Choroid plexus epithelial cell (primary cell): ENCODE measurements around the gene LRFN2.

Experiments used
- DNase-seq: peaks from one replicate; pipeline ENCODE4 v3.0.0-alpha.2; 2010; ENCODE audit warnings: low read depth
- H3K4me3 ChIP-seq: 2 replicates; pipeline ENCODE4 v1.5.1; 2011; ENCODE audit warnings: low read depth, mild to moderate bottlenecking, control low read depth, low read length, moderate library complexity
- TF ChIP-seq, protein P1 (sequence below): conservative IDR thresholded peaks from 2 replicates; pipeline ENCODE4 v1.5.1; 2011; ENCODE audit warnings: low read depth, mild to moderate bottlenecking, control low read depth, inconsistent platforms, low read length, moderate library complexity

LRFN2 gene

DNA sequence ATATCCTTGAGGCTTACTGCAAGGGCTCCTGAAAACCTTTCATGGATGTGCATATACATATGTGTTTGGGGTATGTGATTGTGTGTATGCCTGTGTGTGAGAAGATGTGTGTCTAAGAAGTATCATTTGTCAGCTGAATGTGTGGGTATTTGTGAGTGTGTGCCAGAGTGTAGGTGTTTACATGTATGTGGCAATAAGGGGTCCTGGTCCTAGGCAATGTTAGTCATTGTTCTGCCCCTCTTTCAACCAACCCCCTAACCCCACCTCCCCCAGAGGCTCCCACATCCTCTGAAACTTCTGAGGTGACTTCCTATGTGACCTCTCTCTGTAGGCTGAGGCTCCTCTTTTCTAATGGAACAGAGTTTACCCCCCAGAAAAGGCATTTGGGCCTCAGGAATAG, 186.4 kb downstream of the LRFN2 start:
- DNase-seq: no peak
- no peak overlapping the region for H3K4me3 ChIP-seq
- TF ChIP-seq, protein P1, sequence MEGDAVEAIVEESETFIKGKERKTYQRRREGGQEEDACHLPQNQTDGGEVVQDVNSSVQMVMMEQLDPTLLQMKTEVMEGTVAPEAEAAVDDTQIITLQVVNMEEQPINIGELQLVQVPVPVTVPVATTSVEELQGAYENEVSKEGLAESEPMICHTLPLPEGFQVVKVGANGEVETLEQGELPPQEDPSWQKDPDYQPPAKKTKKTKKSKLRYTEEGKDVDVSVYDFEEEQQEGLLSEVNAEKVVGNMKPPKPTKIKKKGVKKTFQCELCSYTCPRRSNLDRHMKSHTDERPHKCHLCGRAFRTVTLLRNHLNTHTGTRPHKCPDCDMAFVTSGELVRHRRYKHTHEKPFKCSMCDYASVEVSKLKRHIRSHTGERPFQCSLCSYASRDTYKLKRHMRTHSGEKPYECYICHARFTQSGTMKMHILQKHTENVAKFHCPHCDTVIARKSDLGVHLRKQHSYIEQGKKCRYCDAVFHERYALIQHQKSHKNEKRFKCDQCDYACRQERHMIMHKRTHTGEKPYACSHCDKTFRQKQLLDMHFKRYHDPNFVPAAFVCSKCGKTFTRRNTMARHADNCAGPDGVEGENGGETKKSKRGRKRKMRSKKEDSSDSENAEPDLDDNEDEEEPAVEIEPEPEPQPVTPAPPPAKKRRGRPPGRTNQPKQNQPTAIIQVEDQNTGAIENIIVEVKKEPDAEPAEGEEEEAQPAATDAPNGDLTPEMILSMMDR: no peak

DNA sequence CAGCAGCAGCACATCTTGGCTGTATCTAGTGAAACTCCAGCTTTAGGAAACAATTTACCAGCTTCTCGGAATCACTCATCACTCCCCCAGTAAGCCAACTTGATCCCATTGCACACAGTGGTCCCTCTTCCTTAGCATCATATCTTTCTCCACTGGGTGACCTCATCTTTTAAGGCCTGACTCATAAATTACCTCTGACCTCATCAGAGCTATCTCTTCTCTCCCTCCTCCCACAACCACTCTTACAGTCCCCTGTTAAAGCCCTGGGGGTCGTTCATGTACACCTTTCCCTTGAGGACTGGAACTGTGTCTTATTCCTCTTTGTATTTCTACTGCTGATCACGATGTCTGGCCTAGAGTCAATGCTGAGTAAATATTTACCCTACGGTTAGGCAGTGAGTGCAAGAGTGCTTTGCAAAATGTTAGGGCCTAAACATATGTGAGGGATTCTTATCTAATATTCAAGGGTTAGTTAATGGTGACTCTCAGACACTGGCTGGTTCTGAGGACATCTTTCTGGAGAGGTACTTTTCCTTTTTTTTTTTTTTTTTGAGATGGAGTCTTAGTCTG, 187.2 kb downstream of the LRFN2 start:
- TF ChIP-seq, protein P1: no peak
- no peak overlapping the region for H3K4me3 ChIP-seq
- no peak for DNase-seq

DNA sequence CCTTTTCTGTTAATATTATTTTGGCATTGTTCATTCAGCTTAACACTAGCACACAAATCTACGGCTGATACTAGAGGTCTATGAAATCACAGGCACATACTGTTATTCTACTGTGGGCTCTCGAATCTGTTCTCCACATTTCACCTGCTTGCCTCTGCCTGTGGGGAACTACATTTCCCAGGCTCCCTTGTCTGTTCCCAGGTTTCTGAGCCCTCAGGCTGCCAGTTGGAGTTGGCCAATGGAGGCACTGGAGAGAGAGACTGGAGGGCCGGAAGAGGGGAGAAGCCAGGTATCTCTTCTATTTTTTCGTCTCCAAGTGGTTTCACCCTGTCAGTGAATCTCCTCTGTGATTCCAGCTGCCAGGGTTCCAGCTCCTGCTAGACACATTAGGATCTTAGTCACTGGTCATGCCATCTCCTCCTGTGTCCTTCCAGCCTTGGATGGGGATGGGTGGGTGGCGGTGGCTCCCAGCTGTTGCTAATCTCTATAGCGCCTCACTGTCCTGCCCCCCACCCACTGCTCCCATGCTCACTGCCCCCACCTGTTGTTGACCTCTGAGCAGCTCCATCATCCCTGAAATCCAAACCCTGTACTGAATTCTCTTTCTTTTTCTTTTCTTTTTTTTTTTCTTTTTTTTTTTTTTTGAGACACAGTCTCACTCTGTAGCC, 188.2 kb downstream of the LRFN2 start:
- TF ChIP-seq, protein P1: no peak
- DNase-seq: no peak
- H3K4me3 ChIP-seq: no peak overlapping the region

DNA sequence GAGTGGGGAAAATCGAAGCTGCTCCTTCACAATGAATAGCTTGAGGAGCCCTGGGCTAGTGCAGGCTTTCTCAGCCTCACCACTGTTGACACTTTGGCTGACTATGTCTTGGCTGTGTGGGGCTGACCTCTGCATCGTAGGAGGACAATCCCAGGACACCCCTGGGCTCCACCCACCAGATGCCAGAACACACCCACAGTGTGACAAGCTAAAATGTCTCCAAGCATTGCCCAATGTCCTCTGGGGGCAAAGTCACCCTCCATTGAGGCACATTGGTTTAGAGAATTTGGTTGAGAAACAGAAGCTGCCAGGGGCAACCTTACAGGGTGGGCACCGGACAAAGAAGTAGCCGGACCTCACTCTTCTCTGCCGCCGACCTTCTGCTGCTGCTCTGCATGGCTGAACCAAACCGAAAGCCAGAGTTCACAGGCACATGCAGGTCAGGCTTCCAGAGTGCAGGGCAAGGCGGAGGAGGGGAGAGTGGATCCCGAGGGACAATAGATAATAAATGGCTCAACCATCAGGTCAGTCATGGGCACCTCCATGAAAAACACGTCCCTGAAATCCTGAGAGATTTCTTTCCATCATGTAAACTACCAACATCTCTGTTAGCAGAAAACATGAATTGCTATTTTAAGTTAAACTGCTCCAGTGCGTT, 189.0 kb downstream of the LRFN2 start:
- TF ChIP-seq, protein P1: no peak
- no peak for DNase-seq
- H3K4me3 ChIP-seq: no peak overlapping the region

DNA sequence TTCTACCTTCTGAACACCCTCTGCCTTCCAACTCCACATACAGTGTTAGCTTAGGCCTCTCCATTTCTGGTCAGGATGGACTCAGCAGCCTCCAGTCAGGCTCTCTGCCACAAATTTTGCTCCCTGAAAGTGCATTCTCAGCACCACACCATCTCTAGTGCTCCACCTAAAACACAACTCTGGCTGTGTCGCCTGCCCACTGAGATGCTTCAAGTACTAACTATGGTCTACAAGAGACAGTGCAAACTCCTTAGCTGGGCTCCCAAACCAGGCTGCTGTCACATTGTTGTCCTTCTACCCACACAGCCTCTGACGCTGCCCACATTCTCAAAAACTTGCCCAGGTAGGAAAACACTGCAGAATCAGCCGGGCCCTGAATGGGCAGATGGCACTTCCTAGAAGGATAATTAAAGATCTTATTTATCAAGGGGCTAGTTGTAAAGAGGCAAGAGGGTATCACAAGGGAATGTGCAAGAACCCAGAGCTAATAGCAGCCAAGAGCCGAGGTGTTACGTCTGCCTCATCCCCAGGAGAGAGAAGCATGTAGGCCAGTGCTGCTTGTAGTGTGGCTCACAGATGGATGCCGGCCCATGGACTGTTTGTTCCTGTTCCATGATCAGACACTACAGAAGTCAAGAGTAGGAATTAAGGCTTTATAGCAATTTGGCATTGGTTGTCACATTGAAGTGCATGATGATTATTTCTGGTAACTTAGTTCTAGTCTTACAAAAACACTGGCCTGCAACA, 189.7 kb downstream of the LRFN2 start:
- TF ChIP-seq, protein P1: no peak
- no peak for DNase-seq

DNA sequence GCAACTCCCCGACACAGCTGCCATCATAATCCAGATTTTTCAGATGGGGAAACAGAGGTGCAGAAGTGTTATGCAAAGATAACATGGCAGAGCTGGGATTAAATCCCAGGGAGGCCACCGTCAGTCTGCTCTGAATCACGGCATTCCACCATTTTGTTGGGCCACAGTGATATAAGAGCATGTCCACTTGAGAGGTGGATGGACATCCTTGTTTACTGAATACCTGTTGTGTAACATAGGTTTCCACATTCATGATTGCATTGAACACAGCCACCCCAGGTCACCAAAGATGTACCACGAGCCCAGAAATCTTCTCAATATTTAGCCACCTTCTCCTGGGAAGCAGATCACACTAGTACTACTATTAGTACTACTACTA, 191.5 kb downstream of the LRFN2 start:
- H3K4me3 ChIP-seq: no peak overlapping the region
- no peak for DNase-seq
- TF ChIP-seq, protein P1: no peak

More for the DNA sequence above, 189.7 kb downstream of the LRFN2 start:
- H3K4me3 ChIP-seq: no peak overlapping the region
